Epithelial cell of proximal tubule (primary cell): Measurements from ENCODE around the gene AGPAT4. TPM values are rescaled to one million over a fixed set of nuclear protein-coding genes. Genes with fewer than 3 reads are reported as not detected.

ENCODE experiments used
- DNase-seq: peaks from one replicate; pipeline ENCODE4 v3.0.0-alpha.2; 2011; ENCODE audit warnings: low read depth
- H3K4me3 ChIP-seq: 2 replicates; pipeline ENCODE4 v1.5.1; 2011; ENCODE audit warnings: low read depth, mild to moderate bottlenecking, low read length
- total RNA-seq: library from RNA; depleted of rRNA; stranded (reverse); fragments of >200 nt; gene quantifications from 2 replicates; pipeline ENCODE4 v1.2.3, GENCODE V29; 2015
- TF ChIP-seq, protein P1 (sequence below): conservative IDR thresholded peaks from 2 replicates; pipeline ENCODE4 v1.5.1; 2012; ENCODE audit warnings: low read depth, mild to moderate bottlenecking, low read length

Gene AGPAT4
- total RNA-seq, 1 donor from 2014 or later = 12.2 TPM

DNA sequence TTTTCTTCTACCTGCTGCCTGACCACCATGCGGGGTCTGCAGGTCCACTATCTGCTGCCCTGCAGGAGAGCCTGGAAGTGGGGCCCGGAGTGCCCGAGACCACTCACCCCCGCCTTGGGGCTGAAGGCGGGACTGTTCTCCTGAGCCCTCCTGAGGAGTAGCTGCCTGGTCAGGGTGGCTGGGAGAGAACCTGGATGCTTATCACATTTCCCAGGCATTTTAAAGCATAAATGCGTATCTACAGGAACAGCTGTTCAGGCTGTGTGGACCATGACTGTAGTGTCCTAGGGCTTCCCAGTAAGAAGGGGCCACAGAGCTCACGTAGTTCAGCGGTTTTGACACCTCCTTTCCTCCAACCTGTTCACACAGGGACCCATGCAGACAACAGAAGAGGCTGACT is 123.3 kb downstream of the AGPAT4 start:
- TF ChIP-seq, protein P1, sequence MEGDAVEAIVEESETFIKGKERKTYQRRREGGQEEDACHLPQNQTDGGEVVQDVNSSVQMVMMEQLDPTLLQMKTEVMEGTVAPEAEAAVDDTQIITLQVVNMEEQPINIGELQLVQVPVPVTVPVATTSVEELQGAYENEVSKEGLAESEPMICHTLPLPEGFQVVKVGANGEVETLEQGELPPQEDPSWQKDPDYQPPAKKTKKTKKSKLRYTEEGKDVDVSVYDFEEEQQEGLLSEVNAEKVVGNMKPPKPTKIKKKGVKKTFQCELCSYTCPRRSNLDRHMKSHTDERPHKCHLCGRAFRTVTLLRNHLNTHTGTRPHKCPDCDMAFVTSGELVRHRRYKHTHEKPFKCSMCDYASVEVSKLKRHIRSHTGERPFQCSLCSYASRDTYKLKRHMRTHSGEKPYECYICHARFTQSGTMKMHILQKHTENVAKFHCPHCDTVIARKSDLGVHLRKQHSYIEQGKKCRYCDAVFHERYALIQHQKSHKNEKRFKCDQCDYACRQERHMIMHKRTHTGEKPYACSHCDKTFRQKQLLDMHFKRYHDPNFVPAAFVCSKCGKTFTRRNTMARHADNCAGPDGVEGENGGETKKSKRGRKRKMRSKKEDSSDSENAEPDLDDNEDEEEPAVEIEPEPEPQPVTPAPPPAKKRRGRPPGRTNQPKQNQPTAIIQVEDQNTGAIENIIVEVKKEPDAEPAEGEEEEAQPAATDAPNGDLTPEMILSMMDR = no peak
- DNase-seq = no peak
- H3K4me3 ChIP-seq = no peak overlapping the region

DNA sequence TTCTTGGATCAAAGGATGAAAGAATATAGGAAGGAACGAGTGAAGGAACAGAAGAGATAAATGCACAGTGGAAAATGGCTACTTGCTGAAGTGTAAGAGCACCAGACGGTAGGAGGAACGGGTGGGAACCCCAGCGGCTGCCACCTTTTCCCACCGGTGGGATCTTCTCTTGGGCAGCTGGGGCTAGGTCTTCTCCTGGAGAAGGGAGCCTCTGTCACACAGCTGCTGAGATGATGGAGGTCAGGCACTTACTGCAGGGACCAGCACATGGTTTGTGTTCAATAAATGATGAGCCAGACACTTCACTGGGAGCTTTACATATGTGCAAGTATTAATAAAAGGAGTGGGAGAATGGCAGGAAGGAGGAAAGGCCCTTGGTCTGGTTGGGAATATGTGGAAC is 123.7 kb downstream of the AGPAT4 start:
- no peak overlapping the region for H3K4me3 ChIP-seq

DNA sequence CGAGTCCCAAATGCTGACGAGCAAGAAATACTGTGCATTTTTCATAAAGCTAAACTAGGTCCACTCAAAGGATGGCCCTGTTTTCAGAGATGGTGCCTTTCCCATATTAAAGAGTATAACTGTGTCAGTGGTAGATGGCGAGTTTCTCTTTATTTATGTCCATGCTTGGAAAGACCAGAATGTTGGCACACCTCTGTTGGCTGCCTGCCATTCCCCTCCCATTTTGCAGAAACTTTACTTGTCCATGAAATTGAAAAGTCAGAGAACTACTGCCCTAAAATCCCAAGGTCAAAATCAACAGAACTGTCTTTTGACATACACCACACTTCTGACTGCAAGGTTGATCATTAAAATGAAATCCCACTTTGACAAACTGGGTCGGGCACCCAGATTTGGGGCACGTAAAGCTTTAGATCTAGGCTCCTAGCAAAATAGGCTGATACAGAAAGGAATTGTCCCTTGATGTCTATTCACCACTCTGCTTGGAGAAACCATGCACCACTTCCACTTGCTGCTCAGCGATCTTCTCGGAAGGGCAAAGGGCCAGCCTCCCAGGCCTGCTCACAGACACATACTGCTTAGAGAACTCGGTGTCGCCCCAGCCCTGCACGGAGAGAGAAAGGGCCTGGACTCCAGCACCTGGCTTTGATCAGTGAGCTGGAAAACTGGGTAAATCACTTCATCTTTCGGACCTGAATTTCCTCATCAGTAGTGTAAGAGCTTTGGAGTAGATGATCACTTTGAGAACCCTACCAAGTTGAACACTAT is 130.0 kb downstream of the AGPAT4 start:
- TF ChIP-seq, protein P1 = no peak
- no peak for DNase-seq
- no peak overlapping the region for H3K4me3 ChIP-seq

More for the DNA sequence above, 123.7 kb downstream of the AGPAT4 start:
- no peak for DNase-seq
- TF ChIP-seq, protein P1 = no peak

DNA sequence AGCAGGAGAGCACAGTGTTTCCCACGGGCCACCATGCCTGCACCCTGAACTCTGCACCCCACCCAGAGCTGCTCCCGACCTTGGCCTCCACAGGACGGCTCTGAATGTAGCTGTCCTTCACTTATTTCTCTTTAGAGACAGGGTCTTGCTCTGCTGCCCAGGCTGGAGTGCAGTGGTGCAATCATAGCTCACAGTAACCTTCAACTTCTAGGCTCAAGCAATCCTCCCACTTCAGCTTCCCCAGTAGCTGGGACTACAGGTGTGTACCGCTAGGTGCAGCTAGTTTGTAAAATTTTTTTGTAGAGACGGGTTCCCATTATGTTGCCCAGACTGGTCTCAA is 130.9 kb downstream of the AGPAT4 start:
- no peak overlapping the region for H3K4me3 ChIP-seq
- TF ChIP-seq, protein P1 = no peak
- DNase-seq = no peak

DNA sequence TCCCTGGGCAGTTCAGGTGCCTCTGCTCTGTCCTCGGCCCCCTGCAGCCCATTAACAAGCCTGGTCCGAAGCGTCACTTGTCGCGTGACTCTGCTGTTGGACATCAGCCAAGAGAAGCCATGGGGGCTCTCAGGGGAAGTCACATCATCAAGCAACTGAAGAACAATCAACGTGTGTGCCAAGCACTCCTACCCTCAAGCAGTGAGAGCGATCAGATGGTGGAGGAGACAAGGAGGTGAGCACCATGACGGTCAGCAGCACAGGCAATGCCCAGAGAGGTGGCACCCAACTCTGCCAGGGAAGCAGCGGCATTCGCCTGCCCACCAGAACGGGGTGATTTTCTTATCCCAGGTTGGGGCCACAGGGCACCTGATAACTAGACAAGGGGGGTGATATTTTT is 132.7 kb downstream of the AGPAT4 start:
- no peak for DNase-seq
- no peak overlapping the region for H3K4me3 ChIP-seq
- TF ChIP-seq, protein P1 = no peak

DNA sequence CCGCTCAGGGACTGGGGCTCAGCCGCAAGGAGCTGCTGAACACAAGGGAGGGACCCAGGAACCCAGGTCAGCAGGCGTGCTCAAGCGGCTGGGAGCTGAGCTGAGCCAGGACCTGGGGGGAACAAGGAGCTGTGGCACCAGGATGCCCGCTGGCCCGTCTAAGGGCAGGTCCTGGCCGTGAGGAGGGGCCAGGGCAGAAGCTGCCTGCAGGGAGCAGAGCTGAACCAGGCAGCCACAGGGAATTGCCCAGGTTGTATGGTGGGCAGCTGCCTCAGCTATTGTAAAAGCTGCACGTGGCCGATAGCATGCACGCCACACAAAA is 133.3 kb downstream of the AGPAT4 start:
- no peak overlapping the region for H3K4me3 ChIP-seq
- DNase-seq = no peak
- TF ChIP-seq, protein P1 = no peak

DNA sequence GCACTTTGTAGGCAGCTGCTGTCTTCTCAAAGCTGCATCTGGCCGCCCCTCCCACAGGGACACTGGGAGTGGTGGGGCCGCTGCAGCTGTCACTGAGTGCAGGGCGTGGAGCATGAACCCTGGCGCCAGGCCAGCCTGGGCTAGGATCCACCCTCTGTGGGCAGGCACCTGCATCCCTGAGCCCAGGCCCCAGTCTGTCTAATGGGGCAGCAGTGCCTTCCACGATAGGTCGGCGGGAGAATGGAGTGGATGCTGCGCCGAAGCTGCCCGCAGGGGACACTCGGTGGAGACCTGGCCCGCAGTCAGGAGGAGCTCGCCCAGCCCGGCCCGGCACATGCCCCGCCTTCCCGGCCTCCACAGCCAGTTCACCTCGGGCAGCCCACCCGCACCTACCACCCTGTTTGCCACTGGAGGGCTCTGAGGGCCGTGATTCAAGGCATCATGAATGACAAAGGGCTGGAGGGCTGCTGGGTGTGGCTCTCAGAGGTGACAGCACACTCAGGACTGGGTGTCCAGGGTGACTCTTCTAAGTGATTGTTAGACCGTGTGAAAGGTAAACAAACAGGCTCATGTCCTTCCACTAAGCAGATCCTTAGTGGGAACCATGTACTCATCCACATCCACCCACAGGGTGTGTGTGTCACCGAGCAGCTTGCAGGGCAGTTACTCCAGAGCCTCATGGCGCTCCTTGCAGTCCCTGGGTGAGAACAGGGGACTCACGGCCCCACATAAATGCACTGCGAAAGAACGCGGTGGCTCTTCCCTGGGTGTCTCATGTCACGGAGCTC is 133.9 kb downstream of the AGPAT4 start:
- DNase-seq = no peak
- TF ChIP-seq, protein P1 = no peak
- H3K4me3 ChIP-seq = no peak overlapping the region
